Lung (tissue), 12 donors: Measurements from ENCODE around the gene PDE4B. TPM values are rescaled to one million over a fixed set of nuclear protein-coding genes. Genes with fewer than 3 reads are reported as not detected.

Experiments used
- ATAC-seq: fragments of 200-7000 bp; cut with Tn5 transposase; one replicate; pipeline ENCODE4 v1.9.1; 2020; ENCODE audit warnings: moderate number of reproducible peaks; ENCODE audit not compliant: insufficient read depth, low FRiP score
- DNase-seq, 3 donors: peaks; one replicate each; pipeline ENCODE4 v3.0.0-alpha.2; 2013 to 2017
- H3K27ac ChIP-seq, 2 donors: one replicate each; pipeline ENCODE4 v1.5.1; 2013; ENCODE audit warnings: mild to moderate bottlenecking in 2 of 2, moderate library complexity in 2 of 2, control low read depth in 1 of 2, inconsistent platforms in 1 of 2, low read depth in 1 of 2, low read length in 1 of 2
- H3K27me3 ChIP-seq, 3 donors: one replicate each; pipeline ENCODE4 v1.5.1; 2013; ENCODE audit warnings: low read length in 2 of 3; ENCODE audit not compliant: control insufficient read depth in 3 of 3, insufficient read depth in 3 of 3
- H3K36me3 ChIP-seq, 4 donors: one replicate each; pipeline ENCODE4 v1.5.1; 2013; ENCODE audit warnings: low read length in 4 of 4, mild to moderate bottlenecking in 1 of 4, moderate library complexity in 1 of 4; ENCODE audit not compliant: control insufficient read depth in 4 of 4, insufficient read depth in 4 of 4
- H3K4me1 ChIP-seq, 5 donors: one replicate each; pipeline ENCODE4 v1.5.1; 2013; ENCODE audit warnings: low read length in 5 of 5, mild to moderate bottlenecking in 2 of 5, moderate library complexity in 1 of 5; ENCODE audit not compliant: control insufficient read depth in 5 of 5, insufficient read depth in 5 of 5
- H3K4me3 ChIP-seq: one replicate; pipeline ENCODE4 v1.5.1; 2013; ENCODE audit warnings: mild to moderate bottlenecking, control low read depth, moderate library complexity
- H3K9ac ChIP-seq, 2 donors: one replicate each; pipeline ENCODE4 v1.5.1; 2013; ENCODE audit warnings: low read length in 2 of 2, control low read depth in 1 of 2; ENCODE audit not compliant: insufficient read depth in 1 of 2
- H3K9me3 ChIP-seq, 4 donors: one replicate each; pipeline ENCODE4 v1.5.1; 2013; ENCODE audit warnings: low read length in 3 of 4, mild to moderate bottlenecking in 1 of 4, moderate library complexity in 1 of 4; ENCODE audit not compliant: control insufficient read depth in 4 of 4, insufficient read depth in 3 of 4
- WGBS, 2 donors: extraction: QIAGEN DNeasy Blood & Tissue Kit; methylation state at CpG; one replicate each; pipeline ENCODE4 v1.1.7; 2013; 5-methylcytosine and 5-hydroxymethylcytosine counted together
- polyA plus RNA-seq, 2 donors: library from polyadenylated mRNA; stranded (reverse); fragments of 200-250 nt; gene quantifications; one replicate each; pipeline ENCODE4 v1.2.1, GENCODE V29; 2013
- total RNA-seq, 2 donors: library from RNA; depleted of rRNA in 1 of 2; stranded (reverse); fragments of >200 nt in 1 of 2; gene quantifications; one replicate each; pipeline ENCODE4 v1.2.1, GENCODE V29; 2014 to 2021
- TF ChIP-seq, protein P1 (sequence below): IDR thresholded peaks from 2 replicates; pipeline ENCODE4 v1.5.1; 2012; ENCODE audit warnings: mild to moderate bottlenecking; ENCODE audit errors: control extremely low read depth, extremely low read depth
- donor health status: control.
- donor health status: control.
- donor health status: Bipolar disorder and iron deficiency.
- donor health status: healthy.
- donor health status: DM: yes; HTN: yes; CAD: no.

The PDE4B gene
- total and polyA plus RNA-seq, 4 donors: 4.0 to 96.2 (median 20.2) TPM

DNA sequence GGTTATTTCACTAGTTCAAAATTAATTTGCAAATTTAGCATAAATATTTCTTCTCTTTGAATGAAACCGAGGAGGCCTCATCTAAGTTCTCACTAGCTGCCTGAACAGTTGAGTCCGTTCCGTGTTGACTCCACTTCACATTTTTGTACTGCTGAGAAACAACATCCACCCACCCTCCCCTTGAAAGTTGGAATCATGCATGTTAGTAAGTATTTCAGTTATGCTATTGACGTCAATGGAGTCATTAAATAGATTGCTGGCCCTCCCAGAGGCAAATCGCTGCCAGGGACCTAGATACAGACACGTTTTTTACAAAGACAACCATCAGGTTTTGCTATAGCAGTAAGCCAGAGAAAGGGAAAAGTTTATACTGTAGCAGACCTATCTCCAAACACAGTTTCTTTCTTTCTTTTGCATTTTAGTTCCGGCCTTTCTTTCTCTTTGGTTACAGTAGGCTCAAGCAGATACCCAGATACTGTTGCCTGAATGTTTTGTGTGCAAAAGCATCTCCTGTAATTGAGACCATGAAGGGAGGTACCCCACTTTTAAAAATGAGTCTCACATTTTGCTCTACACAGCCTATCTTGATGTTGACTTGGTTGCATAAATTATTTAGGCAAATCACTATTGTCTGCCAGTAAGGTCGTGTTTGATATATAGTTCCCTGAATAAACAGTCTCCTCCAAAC, 478.7 kb downstream of the PDE4B start:
- TF ChIP-seq, protein P1, sequence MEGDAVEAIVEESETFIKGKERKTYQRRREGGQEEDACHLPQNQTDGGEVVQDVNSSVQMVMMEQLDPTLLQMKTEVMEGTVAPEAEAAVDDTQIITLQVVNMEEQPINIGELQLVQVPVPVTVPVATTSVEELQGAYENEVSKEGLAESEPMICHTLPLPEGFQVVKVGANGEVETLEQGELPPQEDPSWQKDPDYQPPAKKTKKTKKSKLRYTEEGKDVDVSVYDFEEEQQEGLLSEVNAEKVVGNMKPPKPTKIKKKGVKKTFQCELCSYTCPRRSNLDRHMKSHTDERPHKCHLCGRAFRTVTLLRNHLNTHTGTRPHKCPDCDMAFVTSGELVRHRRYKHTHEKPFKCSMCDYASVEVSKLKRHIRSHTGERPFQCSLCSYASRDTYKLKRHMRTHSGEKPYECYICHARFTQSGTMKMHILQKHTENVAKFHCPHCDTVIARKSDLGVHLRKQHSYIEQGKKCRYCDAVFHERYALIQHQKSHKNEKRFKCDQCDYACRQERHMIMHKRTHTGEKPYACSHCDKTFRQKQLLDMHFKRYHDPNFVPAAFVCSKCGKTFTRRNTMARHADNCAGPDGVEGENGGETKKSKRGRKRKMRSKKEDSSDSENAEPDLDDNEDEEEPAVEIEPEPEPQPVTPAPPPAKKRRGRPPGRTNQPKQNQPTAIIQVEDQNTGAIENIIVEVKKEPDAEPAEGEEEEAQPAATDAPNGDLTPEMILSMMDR: no peak
- 16 to 46% methylated on average over 8 of the region's 8 CpGs for WGBS, 2 donors
- H3K36me3 ChIP-seq: no peaks in the 10 kb centered on the region
- DNase-seq (peak; percentile 92 to 99 (median 98)), ATAC-seq (peak; percentile 71)
- no peaks in the 10 kb centered on the region for H3K27me3 ChIP-seq
- peak overlapping the region in 1 of 2 donors; percentile 30 for H3K9ac ChIP-seq
- H3K4me1 ChIP-seq: peaks cover 12 to 33% (median 18%) of the 10 kb centered on the region in 5 donors
- no peak overlapping the region for H3K4me3 ChIP-seq
- peak overlapping the region; percentile 86 to 92 for H3K27ac ChIP-seq
- H3K9me3 ChIP-seq: no peaks in the 10 kb centered on the region

DNA sequence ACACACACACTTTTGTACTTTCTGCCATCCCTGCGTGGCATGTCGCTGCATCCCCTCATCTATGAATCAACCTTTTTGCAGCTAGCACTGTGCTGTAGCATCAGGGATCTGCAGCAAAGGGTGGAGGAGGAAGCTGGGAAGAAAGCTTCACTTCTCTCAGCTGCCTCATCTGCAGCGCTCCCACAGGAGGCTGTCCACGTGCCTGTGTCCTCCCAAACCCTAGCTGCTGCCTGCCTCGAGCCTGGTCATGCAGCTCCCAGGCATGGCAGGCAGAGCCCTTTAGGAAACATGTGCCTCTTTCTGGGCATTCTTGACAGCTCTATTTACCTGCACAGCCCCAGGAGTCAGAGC, 479.2 kb downstream of the PDE4B start:
- ATAC-seq (peak; percentile 22), DNase-seq (peak in 2 of 3 donors; percentile 14 to 41)
- H3K9me3 ChIP-seq: no peaks in the 10 kb centered on the region
- H3K4me3 ChIP-seq: no peak overlapping the region
- peak overlapping the region in 1 of 2 donors; percentile 30 for H3K9ac ChIP-seq
- H3K27me3 ChIP-seq: no peaks in the 10 kb centered on the region
- H3K36me3 ChIP-seq: no peaks in the 10 kb centered on the region
- H3K4me1 ChIP-seq: peaks cover 12 to 33% (median 18%) of the 10 kb centered on the region in 5 donors
- WGBS, 2 donors: 23 to 45% methylated on average over 5 of the region's 5 CpGs
- peak overlapping the region; percentile 86 to 92 for H3K27ac ChIP-seq
- TF ChIP-seq, protein P1: no peak

DNA sequence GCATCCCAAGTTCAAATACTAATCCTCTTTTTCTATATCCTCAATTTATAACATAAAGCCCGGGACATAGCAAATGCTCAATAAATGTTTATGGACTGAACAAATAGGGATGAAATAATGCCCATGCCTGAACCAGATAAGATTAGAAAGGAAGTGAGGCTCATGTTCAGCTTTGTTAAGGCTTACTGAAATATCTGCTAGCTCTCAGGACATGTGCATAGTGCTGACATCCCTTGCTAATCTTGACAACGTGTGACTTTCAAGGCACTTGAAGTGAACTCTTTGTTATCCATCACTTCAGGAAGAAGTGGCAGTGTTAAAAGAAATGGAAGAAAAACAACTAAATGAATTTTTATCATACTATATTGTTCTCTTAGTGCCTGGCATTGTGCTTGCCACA, 481.0 kb downstream of the PDE4B start:
- 62 to 79% methylated on average over 2 of the region's 2 CpGs for WGBS, 2 donors
- no peaks in the 10 kb centered on the region for H3K27me3 ChIP-seq
- ATAC-seq (no peak), DNase-seq (no peak)
- no peaks in the 10 kb centered on the region for H3K36me3 ChIP-seq
- TF ChIP-seq, protein P1: no peak
- peaks cover 12 to 36% (median 23%) of the 10 kb centered on the region in 5 donors for H3K4me1 ChIP-seq
- H3K9ac ChIP-seq: no peak overlapping the region
- no peak overlapping the region for H3K4me3 ChIP-seq
- H3K27ac ChIP-seq: no peak overlapping the region
- no peaks in the 10 kb centered on the region for H3K9me3 ChIP-seq

DNA sequence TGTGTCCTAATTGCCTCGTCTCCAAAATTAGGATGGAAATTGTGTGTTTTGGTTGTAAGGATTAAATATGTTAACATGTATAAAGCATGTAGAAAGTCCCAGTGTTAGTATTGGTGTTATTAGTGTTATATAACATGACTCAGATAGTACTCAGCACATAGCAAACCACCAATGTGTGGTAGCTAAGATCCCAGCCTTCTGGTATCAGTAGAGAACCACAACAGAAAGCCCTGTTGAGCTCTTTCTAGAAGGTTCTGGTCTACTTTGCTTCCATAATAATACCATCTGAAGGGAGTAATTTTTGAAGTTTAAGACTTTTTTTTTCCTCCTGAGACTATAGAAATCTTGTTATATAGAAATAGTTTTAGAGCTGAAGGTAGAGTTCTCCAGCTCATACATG, 481.9 kb downstream of the PDE4B start:
- Histone ChIP-seq H3K36me3 (no peaks in the 10 kb centered on the region), H3K9me3 (no peaks in the 10 kb centered on the region), H3K4me3 (no peak overlapping the region), H3K9ac (no peak overlapping the region), H3K4me1 (peaks cover 12 to 36% (median 21%) of the 10 kb centered on the region in 5 donors), H3K27me3 (no peaks in the 10 kb centered on the region), H3K27ac (no peak overlapping the region)
- no peak for ATAC-seq
- 43 to 70% methylated on average over 1 of the region's 1 CpG for WGBS, 2 donors
- TF ChIP-seq, protein P1: no peak
- DNase-seq: no peak
